ENCODE data around the gene PCDHGA12.

Gene PCDHGA12

GRCh38 chr5:141441571-141442170 lies 11.4 kb downstream of the PCDHGA12 start:
- DNase-seq, result no peak

GRCh38 chr5:141465351-141465750 lies 35.0 kb downstream of the PCDHGA12 start:
- no peak for DNase-seq

DNA sequence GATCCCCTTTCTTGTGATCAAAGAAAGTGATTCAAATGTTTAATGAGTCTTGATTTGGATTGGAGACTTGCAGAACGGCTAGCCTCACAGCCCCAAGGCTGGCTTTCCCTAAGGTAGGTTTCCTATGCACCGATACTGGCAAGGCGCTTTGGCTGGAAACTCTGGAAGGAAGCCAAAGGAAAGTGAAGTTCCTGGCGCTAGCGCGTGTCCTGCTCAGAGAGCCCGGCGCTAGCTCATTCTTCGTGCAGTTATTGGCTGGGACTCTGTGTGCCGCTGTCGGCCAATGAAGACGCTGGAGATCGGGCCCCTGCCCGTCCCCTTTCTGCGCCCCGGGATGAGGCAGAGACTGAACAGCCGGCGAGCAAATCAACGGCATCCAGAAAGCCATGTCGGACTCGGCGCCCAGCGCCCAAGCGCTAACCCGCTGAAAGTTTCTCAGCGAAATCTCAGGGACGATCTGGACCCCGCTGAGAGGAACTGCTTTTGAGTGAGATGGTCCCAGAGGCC lies 45.4 kb downstream of the PCDHGA12 start, which contains the start of gene PCDHGC3:
PCDHGC3 (plus strand) TSS at position 342 of the 507 bp plus-strand sequence; CDS start at position 493, 151 bp downstream.
- DNase-seq, result peak; percentile 23

GRCh38 chr5:141476132-141476911 lies 46.0 kb downstream of the PCDHGA12 start:
- DNase-seq, result no peak

DNA sequence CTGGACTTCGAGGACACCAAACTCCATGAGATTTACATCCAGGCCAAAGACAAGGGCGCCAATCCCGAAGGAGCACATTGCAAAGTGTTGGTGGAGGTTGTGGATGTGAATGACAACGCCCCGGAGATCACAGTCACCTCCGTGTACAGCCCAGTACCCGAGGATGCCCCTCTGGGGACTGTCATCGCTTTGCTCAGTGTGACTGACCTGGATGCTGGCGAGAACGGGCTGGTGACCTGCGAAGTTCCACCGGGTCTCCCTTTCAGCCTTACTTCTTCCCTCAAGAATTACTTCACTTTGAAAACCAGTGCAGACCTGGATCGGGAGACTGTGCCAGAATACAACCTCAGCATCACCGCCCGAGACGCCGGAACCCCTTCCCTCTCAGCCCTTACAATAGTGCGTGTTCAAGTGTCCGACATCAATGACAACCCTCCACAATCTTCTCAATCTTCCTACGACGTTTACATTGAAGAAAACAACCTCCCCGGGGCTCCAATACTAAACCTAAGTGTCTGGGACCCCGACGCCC lies 46.8 kb downstream of the PCDHGA12 start:
- no peak for DNase-seq

- DNase-seq, result no peak
Measured at GRCh38 chr5:141477815-141478214, 47.5 kb downstream of the PCDHGA12 start.

DNA sequence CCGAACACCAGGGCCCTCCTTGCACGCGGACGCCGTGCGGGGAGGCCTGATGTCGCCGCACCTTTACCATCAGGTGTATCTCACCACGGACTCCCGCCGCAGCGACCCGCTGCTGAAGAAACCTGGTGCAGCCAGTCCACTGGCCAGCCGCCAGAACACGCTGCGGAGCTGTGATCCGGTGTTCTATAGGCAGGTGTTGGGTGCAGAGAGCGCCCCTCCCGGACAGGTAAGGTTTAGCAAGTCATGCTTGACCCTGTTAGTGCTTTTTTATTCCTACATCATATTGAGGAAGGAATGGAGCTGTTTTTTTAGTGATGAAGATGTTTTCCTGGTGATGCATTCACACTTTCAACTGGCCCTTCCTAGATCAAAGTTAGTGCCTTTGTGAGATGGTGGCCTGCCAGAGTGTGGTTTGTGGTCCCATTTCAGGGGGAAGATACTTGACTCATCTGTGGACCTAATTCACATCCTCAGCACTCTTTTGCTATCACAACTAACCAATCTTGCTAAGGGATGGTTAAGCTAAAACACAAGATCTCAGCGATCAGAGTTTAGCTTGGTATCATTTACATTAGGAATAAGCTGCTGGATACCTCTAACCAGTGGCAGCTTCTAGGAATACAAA lies 48.1 kb downstream of the PCDHGA12 start:
- DNase-seq, result no peak

- no peak for DNase-seq
Measured at GRCh38 chr5:141479776-141480175, 49.5 kb downstream of the PCDHGA12 start.

Data from CD4-positive, alpha-beta T cell treated with Interleukin-17A for 1 hour (primary cell).